Lower leg skin (tissue), 4 donors: ENCODE results near the gene SEMA5B. TPM values are rescaled to one million over a fixed set of nuclear protein-coding genes. Genes with fewer than 3 reads are reported as not detected.

Source experiments
- DNase-seq, 2 donors: peaks; one replicate each; pipeline ENCODE4 v3.0.0-alpha.2; 2019; ENCODE audit warnings: low spot score in 2 of 2
- H3K4me3 ChIP-seq: fragments of 200-600 bp; sonication (generic); 2 replicates; pipeline ENCODE4 v1.5.1; 2017; ENCODE audit warnings: mild to moderate bottlenecking, low read depth; ENCODE audit not compliant: poor library complexity, severe bottlenecking
- CTCF ChIP-seq, 3 donors: fragments of 450-650 bp; IDR thresholded peaks; one replicate each; pipeline ENCODE4 v1.5.1; 2016; ENCODE audit warnings: antibody characterized with exemption in 3 of 3, mild to moderate bottlenecking in 3 of 3, moderate library complexity in 2 of 3
- POLR2A ChIP-seq, 2 donors: fragments of 450-650 bp; IDR thresholded peaks; one replicate each; pipeline ENCODE4 v1.6.1; 2016 to 2017; ENCODE audit warnings: antibody characterized with exemption in 2 of 2, mild to moderate bottlenecking in 1 of 2, moderate library complexity in 1 of 2
- WGBS, 2 donors: methylation state at CpG; one replicate each; pipeline ENCODE4 v1.1.5; 2018; 5-methylcytosine and 5-hydroxymethylcytosine counted together
- intact Hi-C: fragments of 100-400 bp; cut with DNase I; formaldehyde crosslinking; loops from one replicate; pipeline ENCODE4 v1.15.0; 2023; ENCODE audit warnings: low total_unique reads
- total RNA-seq, 4 donors: library from RNA; depleted of rRNA; stranded (reverse); fragments of >200 nt; gene quantifications; one replicate each; pipeline ENCODE4 v1.1.0, GENCODE V29; 2016

Gene SEMA5B
- total RNA-seq, 4 donors from 2014 or later: 0.21 to 1.8 (median 0.61) TPM

DNA sequence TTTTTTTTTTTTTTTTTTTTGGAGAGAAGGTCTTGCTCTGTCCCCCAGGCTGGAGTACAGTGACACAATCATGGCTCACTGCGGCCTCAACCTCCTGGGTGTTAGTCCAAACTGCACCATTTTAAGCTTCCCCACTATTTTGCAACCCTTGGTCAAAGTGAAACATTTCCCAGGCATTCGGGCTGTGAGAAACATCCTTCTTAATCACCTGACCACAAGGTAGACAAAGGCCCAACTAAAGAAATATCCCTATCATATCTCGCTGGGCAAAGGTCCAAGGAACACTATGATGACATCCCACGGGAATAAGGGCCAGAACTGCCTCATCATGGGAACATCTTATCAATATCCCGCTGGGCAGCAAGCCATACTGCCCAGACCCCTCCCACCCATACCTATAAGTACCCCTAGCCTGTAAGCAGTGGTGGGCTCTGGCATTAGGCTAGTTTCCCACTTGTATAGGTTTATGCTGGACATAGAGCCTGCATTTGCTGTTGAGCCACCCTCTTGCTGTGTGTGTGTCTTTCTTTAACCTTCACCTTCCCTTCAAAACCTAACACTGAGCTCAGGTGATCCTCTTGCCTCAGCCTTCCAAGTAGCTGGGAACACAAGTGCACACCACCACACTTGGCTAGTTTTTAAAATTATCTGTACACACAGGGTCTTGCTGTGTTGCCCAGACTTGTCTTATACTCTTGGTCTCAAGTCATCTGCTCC, 95.2 kb downstream of the SEMA5B start:
- intact Hi-C loops: no loop called here
- no peak overlapping the region for H3K4me3 ChIP-seq
- WGBS, 2 donors: 87 to 95% methylated on average over 5 of the region's 5 CpGs
- TF ChIP-seq CTCF (IDR thresholded peaks at IDR 0.05): no peak
- no peak for TF ChIP-seq POLR2A (IDR thresholded peaks at IDR 0.05)
- DNase-seq: no peak

- no peak for DNase-seq
- intact Hi-C loops: no loop called here
- no peak overlapping the region for H3K4me3 ChIP-seq
- TF ChIP-seq POLR2A (IDR thresholded peaks at IDR 0.05): no peak
- TF ChIP-seq CTCF (IDR thresholded peaks at IDR 0.05): no peak
- WGBS, 2 donors: 58 to 66% methylated on average over 4 of the region's 4 CpGs
Observed at GRCh38 chr3:122931636-122932035, 95.9 kb downstream of the SEMA5B start.

DNA sequence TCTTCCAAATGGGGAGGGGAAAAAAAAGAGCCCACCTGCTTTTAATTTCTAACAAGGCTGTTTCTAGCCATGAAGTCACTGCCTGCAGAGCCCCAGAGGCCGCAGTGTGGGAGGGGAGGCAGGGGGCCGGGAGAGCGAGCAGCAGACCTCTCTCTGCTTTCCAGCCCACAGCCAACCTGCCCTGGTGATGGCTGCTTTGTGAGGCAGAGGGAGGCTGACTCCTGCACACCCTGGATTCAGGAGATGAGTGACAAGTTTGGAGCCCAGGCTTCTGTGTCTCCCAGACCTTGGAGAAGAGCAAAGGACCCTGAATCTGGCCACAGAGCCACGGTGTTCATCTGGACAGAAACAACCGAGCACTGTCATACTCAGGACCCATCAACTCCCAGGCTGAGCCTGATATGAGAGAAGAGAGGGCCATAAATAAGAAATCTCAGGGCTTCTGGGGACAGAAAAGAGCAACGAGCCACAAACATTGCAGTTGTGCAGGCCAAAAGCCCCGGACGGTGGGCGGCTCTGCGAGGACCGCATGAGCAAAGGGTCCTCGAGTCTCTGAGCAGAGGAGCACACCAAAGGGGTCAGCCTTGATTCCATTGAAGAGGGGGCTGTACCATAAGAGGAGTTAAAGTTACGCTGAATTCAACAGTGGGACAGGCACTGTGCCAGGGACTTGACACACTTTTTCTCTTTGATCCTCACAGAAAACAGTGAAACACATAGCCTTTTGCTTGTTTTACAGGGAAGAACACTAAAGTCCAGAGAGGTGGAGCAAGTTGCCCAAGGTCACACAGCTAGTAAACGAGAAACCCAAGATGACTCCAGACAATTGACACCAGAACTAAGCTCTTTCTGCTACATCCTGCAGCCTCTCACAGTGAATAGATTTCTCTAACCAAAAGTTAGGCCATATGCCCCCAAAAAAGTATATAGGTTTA, 97.2 kb downstream of the SEMA5B start:
- intact Hi-C loops: no loop called here
- TF ChIP-seq POLR2A (IDR thresholded peaks at IDR 0.05) (no peak), CTCF (IDR thresholded peaks at IDR 0.05) (no peak)

DNA sequence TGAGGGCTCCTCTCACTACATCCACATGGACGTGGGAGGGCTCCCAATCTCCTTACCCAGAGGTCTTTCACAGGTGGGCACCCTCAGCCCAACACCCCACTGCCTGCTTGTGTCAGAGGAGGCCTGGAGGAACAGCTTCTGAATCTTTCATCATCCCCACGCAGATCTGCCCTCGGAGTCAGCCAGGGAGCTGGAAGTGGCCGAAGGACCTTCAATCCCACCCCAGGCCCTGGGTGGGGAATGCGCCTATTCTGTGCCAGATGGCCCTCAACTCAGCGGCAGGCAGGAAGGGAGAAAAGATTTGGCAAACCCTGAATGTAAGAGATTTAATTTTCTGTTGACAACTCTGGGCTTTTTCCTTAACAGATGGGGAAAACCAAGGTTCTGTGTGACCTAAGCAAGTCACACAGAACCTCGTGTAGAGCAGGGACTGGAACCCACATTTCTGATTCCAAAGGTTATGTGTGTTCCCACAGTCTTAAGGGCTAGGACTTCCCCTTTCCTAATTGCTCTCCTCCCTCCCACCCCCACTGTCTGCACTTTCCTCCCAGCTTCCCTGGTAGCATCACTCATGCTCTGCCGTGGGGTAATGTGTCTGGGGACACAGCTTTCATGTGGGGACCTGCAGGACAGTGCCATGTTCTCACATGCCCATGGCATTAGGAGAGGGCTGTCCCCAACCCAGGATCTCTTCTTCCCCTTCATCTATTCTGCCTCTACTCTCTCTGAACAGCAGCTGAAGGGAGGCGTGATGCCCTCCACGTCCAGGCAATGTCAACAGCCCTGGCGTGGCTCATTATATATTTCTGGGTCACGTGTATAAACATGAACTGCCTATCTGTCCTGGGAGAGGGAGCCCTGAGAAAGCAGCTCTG, 98.1 kb downstream of the SEMA5B start:
- 50 to 52% methylated on average over 12 of the region's 12 CpGs for WGBS, 2 donors
- intact Hi-C loops: no loop called here
- TF ChIP-seq CTCF (IDR thresholded peaks at IDR 0.05) (no peak), POLR2A (IDR thresholded peaks at IDR 0.05) (no peak)
- no peak for DNase-seq
- H3K4me3 ChIP-seq: no peak overlapping the region

More for the DNA sequence above, 97.2 kb downstream of the SEMA5B start:
- no peak for DNase-seq
- no peak overlapping the region for H3K4me3 ChIP-seq
- WGBS, 2 donors: 76 to 77% methylated on average over 14 of the region's 14 CpGs

DNA sequence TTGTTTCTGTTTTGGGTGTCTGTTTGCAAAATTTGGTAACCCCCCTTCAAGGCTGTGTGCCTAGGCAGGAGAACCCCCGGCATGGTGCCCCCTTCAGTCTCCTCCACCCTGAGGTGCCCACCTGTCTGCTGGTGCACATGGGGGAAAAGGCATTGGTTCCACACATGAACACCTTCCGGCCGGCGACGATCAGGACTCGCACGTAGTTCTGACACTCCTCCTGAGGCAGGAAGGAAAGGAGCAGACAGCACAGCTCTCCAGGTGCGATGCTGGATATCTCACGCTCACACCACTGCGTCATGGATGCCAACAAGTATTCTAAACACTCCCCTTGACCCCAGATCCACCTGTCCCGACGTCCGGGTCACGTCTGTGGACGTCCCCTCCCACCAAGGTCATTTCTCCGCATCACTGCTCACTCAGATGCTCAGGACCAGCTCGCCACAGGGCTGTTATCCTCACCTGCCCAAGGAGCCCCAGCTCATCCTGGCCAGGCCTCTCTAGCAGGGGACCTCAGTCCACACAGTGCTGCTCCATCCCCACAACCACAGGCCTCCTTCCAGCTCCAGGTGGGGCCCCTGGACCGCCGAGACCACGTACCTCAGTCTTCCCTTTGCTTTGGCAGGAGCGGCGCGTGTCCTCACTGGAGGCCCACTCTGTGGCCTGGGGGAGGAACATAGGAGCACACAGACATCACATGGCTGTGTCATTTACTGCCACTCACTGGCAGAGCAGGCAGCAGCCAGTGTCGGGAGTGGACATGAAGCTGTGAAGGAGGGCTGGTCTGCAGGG, 99.0 kb downstream of the SEMA5B start:
- DNase-seq: no peak
- TF ChIP-seq POLR2A (IDR thresholded peaks at IDR 0.05): no peak
- TF ChIP-seq CTCF (IDR thresholded peaks at IDR 0.05): no peak
- no peak overlapping the region for H3K4me3 ChIP-seq
- 91 to 93% methylated on average over 24 of the region's 24 CpGs for whole genome bisulfite sequencing, 2 donors
- intact Hi-C loops: no loop called here
